ENCODE measurements around the gene AGPAT4. TPM values are rescaled to one million over a fixed set of nuclear protein-coding genes. Genes with fewer than 3 reads are reported as not detected.

The AGPAT4 gene
- total and polyA plus RNA-seq, 2 experiments from 2014 or later, result 3.0 to 3.9 TPM

DNA sequence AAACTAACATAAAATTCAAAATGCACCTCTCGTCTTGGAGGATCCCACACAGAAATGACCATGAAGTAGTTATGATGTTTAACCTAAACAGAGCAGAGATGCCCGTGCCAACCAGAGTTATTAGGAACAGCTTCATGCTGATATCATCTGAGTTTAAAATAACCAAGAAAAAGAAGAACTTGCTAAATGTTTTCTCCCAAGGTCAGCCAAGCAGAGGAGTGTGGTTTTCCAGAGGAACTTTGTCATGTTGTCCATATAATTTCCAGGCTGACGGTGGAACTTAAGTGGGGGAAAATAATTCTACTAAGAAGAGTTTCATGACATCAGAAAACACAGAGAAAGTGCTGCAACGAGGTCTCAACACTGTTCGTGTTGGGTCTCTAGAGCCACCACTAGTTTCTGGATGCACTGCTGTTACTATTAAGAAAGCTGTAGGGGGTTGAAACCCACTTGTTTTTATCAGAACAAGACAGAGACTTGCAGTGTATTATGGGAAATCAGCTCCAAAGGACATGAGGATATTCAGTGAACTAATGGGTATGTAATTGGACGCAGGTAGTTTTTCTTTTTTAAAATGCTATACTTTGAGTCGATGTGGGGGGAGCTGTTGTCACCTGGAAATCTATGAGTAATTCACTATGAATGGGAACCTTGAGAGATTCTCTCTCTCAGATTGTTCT is 5.2 kb downstream of the AGPAT4 start:
- Histone ChIP-seq H3K9ac (no peak overlapping the region), H3K27ac (no peak overlapping the region), H2AFZ (no peak overlapping the region), H3K27me3 (replicated peaks; ENCODE audit: insufficient read depth) (no peaks in the 10 kb centered on the region), H3K4me1 (ENCODE audit: insufficient read depth) (peaks cover 18% of the 10 kb centered on the region), H3F3A (ENCODE audit: insufficient read depth) (no peaks in the 10 kb centered on the region; the same call in 1 of the 2 replicates), H3K36me3 (ENCODE audit: low read depth) (no peaks in the 10 kb centered on the region), H3K4me3 (no peak overlapping the region), H3K4me2 (ENCODE audit: unreplicated experiment) (no peak overlapping the region), H4K20me1 (ENCODE audit: insufficient read depth) (no peaks in the 10 kb centered on the region), H3K9me2 (ENCODE audit: insufficient read depth) (no peaks in the 10 kb centered on the region), H3K9me3 (ENCODE audit: low read depth) (no peaks in the 10 kb centered on the region), H3K79me2 (ENCODE audit: insufficient read depth) (peaks cover 67% of the 10 kb centered on the region)
- TF ChIP-seq EZH2phosphoT487 (IDR thresholded peaks at IDR 0.05; ENCODE audit: insufficient read depth, low read depth), result no peak
- TF ChIP-seq EZH2 (IDR thresholded peaks at IDR 0.05; ENCODE audit: insufficient read depth, poor library complexity, severe bottlenecking), result no peak
- in situ Hi-C loops (cut with MboI), result no loop called here
- DNase-seq, result no peak
- 66 to 70% methylated on average over 7 of the region's 7 CpGs for WGBS, 2 experiments (ENCODE audit: low coverage in 1 of 2, low lambda C conversion rate in 2 of 2, missing lambda C conversion rate in 2 of 2)

DNA sequence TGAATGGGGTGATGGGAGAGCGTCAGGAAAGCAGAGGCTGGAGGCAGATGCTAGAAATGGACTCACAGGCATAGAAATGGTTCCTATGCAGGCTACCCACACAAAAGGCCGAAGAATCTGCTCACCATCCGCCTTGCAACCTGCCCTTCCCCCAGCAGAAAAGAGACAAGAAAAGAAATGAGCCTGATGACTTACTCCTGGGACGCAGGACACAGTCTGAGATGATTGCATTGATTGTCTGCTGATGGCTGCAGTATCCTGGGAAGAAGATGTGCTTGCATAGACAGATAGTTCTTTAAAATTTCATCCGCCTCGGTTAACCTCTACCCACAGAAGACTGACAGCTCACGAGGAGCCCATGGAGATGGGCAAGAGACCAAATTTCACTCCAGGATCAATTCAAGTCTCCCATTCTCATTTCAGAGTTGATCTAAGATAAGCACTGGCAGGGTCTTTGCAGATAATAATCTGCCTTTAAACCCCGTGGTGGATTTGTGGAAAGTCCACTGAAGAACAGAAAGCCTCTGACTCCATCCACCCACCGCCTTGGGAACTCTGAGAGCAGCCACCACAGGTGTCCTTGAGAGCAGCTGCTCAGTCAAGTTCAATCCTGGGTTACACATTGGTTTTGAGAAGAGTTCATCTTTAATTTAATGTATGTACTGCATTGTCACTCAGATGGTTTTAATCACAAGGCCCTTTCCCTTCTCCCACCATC is 7.2 kb downstream of the AGPAT4 start:
- no peak overlapping the region for H2AFZ ChIP-seq
- H3K4me1 ChIP-seq (ENCODE audit: insufficient read depth), result peaks cover 5% of the 10 kb centered on the region; the same call in 1 of the 2 replicates
- H3K9me3 ChIP-seq (ENCODE audit: low read depth), result no peaks in the 10 kb centered on the region
- H3K9me2 ChIP-seq (ENCODE audit: insufficient read depth), result no peaks in the 10 kb centered on the region
- H3F3A ChIP-seq (ENCODE audit: insufficient read depth), result no peaks in the 10 kb centered on the region
- no peaks in the 10 kb centered on the region for H4K20me1 ChIP-seq (ENCODE audit: insufficient read depth)
- in situ Hi-C loops (cut with MboI), result no loop called here
- no peaks in the 10 kb centered on the region for H3K36me3 ChIP-seq (ENCODE audit: low read depth)
- peaks cover 50% of the 10 kb centered on the region for H3K79me2 ChIP-seq (ENCODE audit: insufficient read depth)
- no peak for DNase-seq
- H3K4me2 ChIP-seq (ENCODE audit: unreplicated experiment), result no peak overlapping the region
- TF ChIP-seq EZH2phosphoT487 (IDR thresholded peaks at IDR 0.05; ENCODE audit: insufficient read depth, low read depth) (no peak), EZH2 (IDR thresholded peaks at IDR 0.05; ENCODE audit: insufficient read depth, poor library complexity, severe bottlenecking) (no peak)
- H3K4me3 ChIP-seq, result no peak overlapping the region
- WGBS, 2 experiments (ENCODE audit: low coverage in 1 of 2, low lambda C conversion rate in 2 of 2, missing lambda C conversion rate in 2 of 2), result 94 to 95% methylated on average over 9 of the region's 9 CpGs
- H3K27ac ChIP-seq, result no peak overlapping the region
- no peak overlapping the region for H3K9ac ChIP-seq
- H3K27me3 ChIP-seq (replicated peaks; ENCODE audit: insufficient read depth), result no peaks in the 10 kb centered on the region

DNA sequence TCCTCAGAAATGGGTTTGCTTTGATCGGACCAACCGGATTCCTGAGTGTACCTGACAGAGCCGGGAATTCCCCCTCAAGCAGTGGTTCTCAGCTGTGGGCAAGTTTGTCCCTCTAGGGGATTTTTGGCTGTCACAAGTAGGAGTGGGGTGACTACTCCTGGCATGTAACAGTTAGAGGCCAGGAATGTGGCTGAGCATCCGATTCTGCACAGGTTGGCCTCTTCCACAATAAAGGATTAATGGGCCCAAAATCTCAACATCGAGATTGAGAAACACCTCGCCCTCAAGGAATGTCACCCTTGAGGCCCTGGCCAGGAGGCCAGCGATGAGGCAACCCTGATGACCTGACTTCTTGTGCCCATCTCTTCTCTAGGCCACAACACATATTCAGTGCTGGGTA is 7.9 kb downstream of the AGPAT4 start:
- H3K4me3 ChIP-seq, result no peak overlapping the region
- TF ChIP-seq EZH2phosphoT487 (IDR thresholded peaks at IDR 0.05; ENCODE audit: insufficient read depth, low read depth) (no peak), EZH2 (IDR thresholded peaks at IDR 0.05; ENCODE audit: insufficient read depth, poor library complexity, severe bottlenecking) (no peak)
- H3K79me2 ChIP-seq (ENCODE audit: insufficient read depth), result peaks cover 43% of the 10 kb centered on the region
- no peak overlapping the region for H3K4me2 ChIP-seq (ENCODE audit: unreplicated experiment)
- no peak overlapping the region for H2AFZ ChIP-seq
- H3F3A ChIP-seq (ENCODE audit: insufficient read depth), result no peaks in the 10 kb centered on the region
- H3K4me1 ChIP-seq (ENCODE audit: insufficient read depth), result no peaks in the 10 kb centered on the region
- no peak overlapping the region for H3K27ac ChIP-seq
- no peaks in the 10 kb centered on the region for H3K9me3 ChIP-seq (ENCODE audit: low read depth)
- no peaks in the 10 kb centered on the region for H3K36me3 ChIP-seq (ENCODE audit: low read depth)
- in situ Hi-C loops (cut with MboI), result no loop called here
- no peak for DNase-seq
- H4K20me1 ChIP-seq (ENCODE audit: insufficient read depth), result no peaks in the 10 kb centered on the region
- WGBS, 2 experiments (ENCODE audit: low coverage in 1 of 2, low lambda C conversion rate in 2 of 2, missing lambda C conversion rate in 2 of 2), result 90 to 92% methylated on average over 7 of the region's 7 CpGs
- no peaks in the 10 kb centered on the region for H3K27me3 ChIP-seq (replicated peaks; ENCODE audit: insufficient read depth)
- H3K9ac ChIP-seq, result no peak overlapping the region
- no peaks in the 10 kb centered on the region for H3K9me2 ChIP-seq (ENCODE audit: insufficient read depth)

DNA sequence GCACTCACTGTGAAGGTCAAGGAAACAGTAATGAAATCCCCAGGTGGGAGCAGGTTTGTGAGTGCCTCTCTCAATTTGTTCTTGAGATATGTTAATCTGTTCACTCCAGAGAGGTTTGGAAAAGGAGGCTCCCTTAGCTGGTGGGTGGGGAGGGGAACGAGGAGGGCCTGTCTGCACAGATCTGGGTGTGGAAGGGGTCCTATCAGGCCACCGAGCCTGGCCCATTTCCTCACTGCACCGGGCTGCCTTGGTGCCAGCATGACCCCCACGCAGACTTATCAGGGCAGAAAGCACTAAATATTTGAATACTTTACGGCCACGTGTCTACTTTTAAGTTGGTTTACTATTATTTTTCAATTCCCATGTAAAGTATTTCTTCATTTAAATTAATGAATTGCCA is 8.3 kb downstream of the AGPAT4 start:
- no peak overlapping the region for H3K4me2 ChIP-seq (ENCODE audit: unreplicated experiment)
- DNase-seq, result no peak
- peaks cover 39% of the 10 kb centered on the region for H3K79me2 ChIP-seq (ENCODE audit: insufficient read depth)
- H3K27ac ChIP-seq, result no peak overlapping the region
- H3K9me3 ChIP-seq (ENCODE audit: low read depth), result no peaks in the 10 kb centered on the region
- no peak overlapping the region for H3K4me3 ChIP-seq
- TF ChIP-seq EZH2 (IDR thresholded peaks at IDR 0.05; ENCODE audit: insufficient read depth, poor library complexity, severe bottlenecking), result no peak
- in situ Hi-C loops (cut with MboI), result no loop called here
- H3F3A ChIP-seq (ENCODE audit: insufficient read depth), result no peaks in the 10 kb centered on the region
- no peaks in the 10 kb centered on the region for H4K20me1 ChIP-seq (ENCODE audit: insufficient read depth)
- no peaks in the 10 kb centered on the region for H3K9me2 ChIP-seq (ENCODE audit: insufficient read depth)
- no peaks in the 10 kb centered on the region for H3K36me3 ChIP-seq (ENCODE audit: low read depth)
- no peaks in the 10 kb centered on the region for H3K27me3 ChIP-seq (replicated peaks; ENCODE audit: insufficient read depth)
- H3K4me1 ChIP-seq (ENCODE audit: insufficient read depth), result no peaks in the 10 kb centered on the region
- WGBS, 2 experiments (ENCODE audit: low coverage in 1 of 2, low lambda C conversion rate in 2 of 2, missing lambda C conversion rate in 2 of 2), result 91% methylated on average over 6 of the region's 6 CpGs
- no peak overlapping the region for H2AFZ ChIP-seq
- H3K9ac ChIP-seq, result no peak overlapping the region

Measured in GM23248 (cell line).